Suppressor macrophage treated with lipopolysaccharide for 4 hours (primary cell): Measurements from ENCODE around the gene DCAF17.
A peak's percentile ranks its signal among the peaks of the same experiment; 100 is the strongest.

Source experiments
- DNase-seq: peaks from one replicate; pipeline ENCODE4 v3.0.0-alpha.2; 2020

The DCAF17 gene

GRCh38 chr2:171434013-171434989 is at the start of gene DCAF17:
TSS of gene DCAF17 (plus strand) at chr2:171434226. CDS start at chr2:171434578, 352 bp downstream.
- DNase-seq = peak; percentile 97

GRCh38 chr2:171386627-171387026 is 47.4 kb upstream of the DCAF17 start:
- DNase-seq = no peak

GRCh38 chr2:171387052-171387451 is 47.0 kb upstream of the DCAF17 start:
- DNase-seq = no peak

- DNase-seq = no peak
Measured at GRCh38 chr2:171389325-171389724, 44.7 kb upstream of the DCAF17 start.

- DNase-seq = no peak
Measured at GRCh38 chr2:171389780-171390179, 44.2 kb upstream of the DCAF17 start.

GRCh38 chr2:171390941-171391516 is 43.0 kb upstream of the DCAF17 start:
- peak; percentile 8 for DNase-seq

- no peak for DNase-seq
Measured at GRCh38 chr2:171391532-171391931, 42.5 kb upstream of the DCAF17 start.

GRCh38 chr2:171393487-171393886 is 40.5 kb upstream of the DCAF17 start:
- DNase-seq = no peak

GRCh38 chr2:171394164-171394740 is 39.8 kb upstream of the DCAF17 start:
- DNase-seq = no peak

GRCh38 chr2:171399292-171399691 is 34.7 kb upstream of the DCAF17 start:
- DNase-seq = no peak

GRCh38 chr2:171400395-171400794 is 33.6 kb upstream of the DCAF17 start:
- DNase-seq = no peak

- DNase-seq = no peak
Measured at GRCh38 chr2:171401947-171402346, 32.1 kb upstream of the DCAF17 start.

- DNase-seq = no peak
Measured at GRCh38 chr2:171402906-171403580, 31.0 kb upstream of the DCAF17 start.

- peak; percentile 22 for DNase-seq
Measured at GRCh38 chr2:171404261-171404660, 29.8 kb upstream of the DCAF17 start.

GRCh38 chr2:171404719-171405118 is 29.3 kb upstream of the DCAF17 start:
- no peak for DNase-seq

- DNase-seq = no peak
Measured at GRCh38 chr2:171405546-171405945, 28.5 kb upstream of the DCAF17 start.

- no peak for DNase-seq
Measured at GRCh38 chr2:171406044-171406443, 28.0 kb upstream of the DCAF17 start.

GRCh38 chr2:171407030-171407675 is 26.9 kb upstream of the DCAF17 start:
- no peak for DNase-seq

GRCh38 chr2:171407676-171408044 is 26.4 kb upstream of the DCAF17 start:
- no peak for DNase-seq

- DNase-seq = no peak
Measured at GRCh38 chr2:171409436-171409971, 24.5 kb upstream of the DCAF17 start.

- DNase-seq = no peak
Measured at GRCh38 chr2:171410101-171410500, 23.9 kb upstream of the DCAF17 start.

- DNase-seq = no peak
Measured at GRCh38 chr2:171410624-171411023, 23.4 kb upstream of the DCAF17 start.
